GM21367 (cell line): ENCODE measurements around the gene RCL1.
"Not testable (repeated sequence)": the region's sequence is repeated elsewhere in the genome, so short reads cannot be mapped to it uniquely, and the experiment has no call there.

ENCODE experiments used
- ATAC-seq: cut with Tn5 transposase; IDR thresholded peaks from one replicate; pipeline ENCODE4 v1.9.1; 2021; ENCODE audit not compliant: unreplicated experiment

Gene RCL1

DNA sequence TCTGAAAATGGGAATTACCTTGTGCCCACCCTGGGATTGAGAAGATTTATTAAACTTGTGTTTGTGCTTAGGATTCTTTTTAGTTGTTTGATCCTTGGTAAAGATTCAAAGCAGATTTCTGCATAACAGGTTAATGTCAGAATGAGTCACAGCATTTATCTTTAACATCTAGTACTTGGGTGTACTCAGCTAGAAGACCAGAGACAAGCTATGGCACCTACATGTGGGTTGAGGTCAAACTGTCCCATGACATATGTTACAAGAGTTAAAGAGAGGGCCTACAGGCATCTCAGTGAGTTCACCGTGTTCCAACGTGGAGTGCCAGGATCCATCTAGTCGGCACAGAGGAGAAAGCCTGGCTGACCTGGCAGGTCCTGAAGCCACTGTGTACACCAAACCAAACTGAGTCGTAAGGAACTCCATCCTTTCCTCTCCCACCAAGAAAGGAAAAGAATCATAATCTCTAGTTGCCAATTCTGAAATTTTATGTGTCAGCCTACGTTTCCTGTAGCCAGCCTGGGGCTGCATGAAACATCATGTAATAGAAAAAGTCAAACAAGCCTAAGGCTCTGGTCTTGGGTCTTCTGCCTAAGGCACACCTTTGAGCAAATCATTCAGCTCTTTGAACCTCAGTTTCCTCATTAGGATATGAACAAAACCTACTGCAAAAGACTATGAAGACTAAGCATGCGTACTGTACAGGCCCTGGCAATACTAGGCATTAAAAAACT is 73.7 kb downstream of the RCL1 start:
- ATAC-seq = no peak

DNA sequence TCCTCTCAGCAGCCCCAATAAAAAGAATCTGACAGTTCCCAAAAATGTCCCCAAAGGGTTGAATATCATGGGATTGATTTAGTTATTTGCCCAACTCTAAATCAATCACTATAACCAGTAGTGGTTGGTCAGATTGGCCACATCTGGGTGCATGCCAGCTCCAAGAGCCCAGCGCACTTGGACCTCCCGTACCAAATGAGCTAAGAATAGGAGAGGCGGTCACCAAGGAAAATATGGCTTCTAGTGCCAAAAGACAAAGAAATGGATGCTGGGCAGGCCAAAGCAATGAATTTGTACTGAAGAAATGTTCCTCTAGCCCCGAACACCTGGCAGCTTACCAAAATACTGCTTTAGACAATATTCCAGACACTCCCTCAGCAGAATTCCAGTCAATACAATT is 80.3 kb downstream of the RCL1 start:
- ATAC-seq = no peak

DNA sequence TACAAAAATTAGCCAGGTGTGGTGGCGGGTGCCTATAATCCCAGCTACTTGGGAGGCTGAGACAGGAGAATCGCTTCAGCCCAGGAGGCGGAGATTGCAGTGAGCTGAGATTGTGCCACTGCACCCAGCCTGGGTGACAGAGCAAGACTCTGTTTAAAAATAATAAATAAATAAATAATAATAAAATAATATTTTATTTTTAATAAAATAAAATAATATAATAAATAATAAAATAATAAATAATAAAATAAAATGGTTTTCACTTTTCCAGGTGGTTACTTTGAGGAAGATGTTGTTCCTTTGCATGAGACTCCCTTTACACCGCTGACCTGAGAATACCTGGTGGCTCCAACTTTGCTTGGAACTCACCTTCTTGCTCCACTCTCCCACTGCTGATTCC is 82.8 kb downstream of the RCL1 start:
- ATAC-seq = no peak

DNA sequence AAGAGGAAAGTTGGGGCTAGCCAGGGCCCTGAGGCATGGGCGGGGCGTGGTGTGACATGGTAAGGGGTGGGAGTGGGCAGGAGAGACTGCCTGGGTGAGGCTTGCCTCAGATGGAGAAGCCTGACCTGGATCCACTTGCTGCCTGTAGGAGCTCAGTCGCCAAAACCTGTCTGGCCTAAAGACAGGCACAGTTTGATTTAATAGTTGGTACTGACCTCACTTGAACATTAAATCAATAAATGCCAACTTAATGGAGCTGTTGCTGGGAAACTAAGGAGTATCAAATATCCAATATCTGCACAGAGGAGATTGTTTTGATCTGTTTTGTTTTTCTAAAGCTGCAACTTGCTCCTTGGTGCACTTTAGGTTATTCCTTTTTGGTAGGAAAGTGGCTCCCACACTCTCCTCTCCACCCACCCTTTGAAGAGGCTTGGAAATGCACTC is 86.4 kb downstream of the RCL1 start:
- ATAC-seq = no peak

DNA sequence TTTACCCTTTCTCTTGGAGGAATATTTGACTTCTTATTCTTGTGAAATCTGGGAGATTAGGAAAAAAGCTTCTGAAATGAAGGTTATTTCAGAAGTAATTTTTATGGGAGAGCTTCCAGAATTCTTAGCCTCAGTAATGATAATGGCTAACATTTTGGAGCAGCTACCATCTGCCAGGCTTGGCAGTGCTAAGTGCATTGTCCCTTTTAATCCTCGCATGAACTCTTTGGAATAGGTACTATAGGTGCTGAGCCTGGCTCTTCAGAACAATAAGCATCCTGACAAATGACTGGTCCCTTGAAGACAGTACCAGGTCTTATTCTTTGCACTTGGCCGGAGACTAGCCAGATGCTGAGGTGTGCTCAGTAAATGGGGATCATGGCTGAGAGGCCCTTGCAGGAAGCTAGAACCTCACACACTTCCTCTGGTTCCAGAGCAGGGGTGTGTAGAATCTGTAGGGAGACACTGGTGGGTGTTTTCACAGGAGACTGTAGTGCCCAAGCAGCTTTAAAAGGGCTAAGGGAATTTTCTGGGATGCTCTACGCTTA is 90.7 kb downstream of the RCL1 start:
- no peak for ATAC-seq

DNA sequence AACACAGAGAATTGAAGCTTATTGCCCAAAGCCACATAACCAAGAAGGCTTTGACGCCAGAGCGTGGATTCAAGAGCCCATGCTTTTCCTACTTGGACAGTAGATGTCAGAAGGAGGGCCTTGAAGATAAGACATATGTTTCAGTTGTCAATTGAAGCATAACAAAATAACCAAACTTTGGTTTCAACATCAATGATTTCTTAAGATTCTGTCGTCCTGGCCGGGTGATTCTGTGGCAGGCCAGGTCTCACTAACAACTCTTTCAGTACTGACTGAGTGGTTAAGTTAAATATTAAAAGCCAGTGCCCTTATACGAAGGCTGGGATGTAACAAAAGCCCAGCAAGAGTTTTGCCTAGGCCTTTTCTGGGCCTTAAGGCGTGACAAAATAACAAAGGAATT is 94.0 kb downstream of the RCL1 start:
- peak; percentile 96 for ATAC-seq

DNA sequence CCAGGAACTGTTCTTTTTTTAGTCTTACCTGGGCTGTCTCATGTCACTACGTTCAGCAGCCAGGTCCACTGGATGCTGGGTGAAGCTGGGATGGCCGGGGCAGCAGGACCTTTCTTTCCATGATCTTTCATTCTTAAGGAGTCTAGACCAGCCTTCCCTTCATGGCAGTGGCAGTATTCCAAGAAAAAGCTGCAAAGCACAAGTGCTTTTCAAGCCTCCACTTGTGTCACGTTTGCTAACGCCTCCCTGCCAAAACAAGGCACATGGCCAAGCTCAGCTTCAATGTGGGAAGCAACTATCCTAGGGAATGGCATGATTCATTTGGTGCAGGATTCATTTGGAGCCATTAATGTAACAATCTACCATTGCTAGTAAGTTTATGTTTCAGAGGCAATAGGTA is 94.8 kb downstream of the RCL1 start:
- ATAC-seq = no peak

DNA sequence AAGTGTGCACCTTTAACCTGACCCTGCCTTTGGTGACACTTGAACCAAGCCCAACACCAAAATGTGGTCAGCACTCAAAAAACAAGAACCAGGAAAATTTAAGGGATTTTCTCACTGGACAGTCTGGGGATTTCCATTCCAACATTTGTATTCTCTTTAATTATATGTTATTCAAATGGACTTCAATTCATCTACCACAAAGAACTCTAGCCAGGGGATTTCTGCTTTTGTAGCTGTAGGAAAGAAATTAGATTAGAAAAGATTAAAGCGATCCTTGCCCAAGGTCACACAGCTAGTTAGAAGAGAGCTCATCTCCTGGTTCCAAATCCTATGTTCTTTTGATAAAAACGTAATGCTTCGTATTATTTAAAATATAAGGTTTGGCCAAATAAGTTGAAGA is 97.5 kb downstream of the RCL1 start:
- ATAC-seq = no peak

DNA sequence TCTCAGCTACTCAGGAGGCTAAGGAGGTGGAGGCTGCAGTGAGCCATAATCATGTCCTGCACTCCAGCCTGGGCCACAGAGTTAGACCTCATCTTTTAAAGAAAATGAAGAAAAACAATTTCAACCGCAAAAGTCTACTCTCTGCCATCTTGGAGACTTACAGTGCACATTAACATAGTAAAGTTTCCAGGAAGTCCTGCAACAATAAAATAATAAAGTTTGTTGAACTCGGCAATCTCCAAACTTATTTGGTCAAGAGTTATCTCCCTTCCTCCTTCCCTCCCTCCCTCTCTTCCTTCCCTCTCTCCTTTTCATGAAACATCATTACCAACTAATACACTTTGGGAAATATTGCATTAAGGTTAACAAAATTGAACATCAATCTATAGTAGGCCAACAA is 98.2 kb downstream of the RCL1 start:
- ATAC-seq = no peak

DNA sequence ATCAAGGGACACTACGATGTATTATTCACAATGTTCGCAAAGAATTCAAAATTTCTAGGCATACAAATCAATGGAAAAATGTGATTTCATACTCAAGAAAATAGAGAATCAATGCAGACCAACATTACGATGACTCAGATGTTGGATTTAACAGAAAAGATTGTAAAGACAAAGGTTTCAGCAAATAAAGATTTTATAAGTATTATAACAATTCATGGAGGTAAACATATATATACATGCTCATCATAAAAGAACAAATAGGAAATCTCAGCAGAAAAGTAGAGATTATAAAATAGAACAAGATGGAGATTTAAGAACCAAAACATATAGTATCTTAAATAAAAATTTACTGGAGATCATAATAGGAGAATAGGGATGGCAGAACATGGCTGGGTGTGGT is 98.9 kb downstream of the RCL1 start:
- no peak for ATAC-seq

DNA sequence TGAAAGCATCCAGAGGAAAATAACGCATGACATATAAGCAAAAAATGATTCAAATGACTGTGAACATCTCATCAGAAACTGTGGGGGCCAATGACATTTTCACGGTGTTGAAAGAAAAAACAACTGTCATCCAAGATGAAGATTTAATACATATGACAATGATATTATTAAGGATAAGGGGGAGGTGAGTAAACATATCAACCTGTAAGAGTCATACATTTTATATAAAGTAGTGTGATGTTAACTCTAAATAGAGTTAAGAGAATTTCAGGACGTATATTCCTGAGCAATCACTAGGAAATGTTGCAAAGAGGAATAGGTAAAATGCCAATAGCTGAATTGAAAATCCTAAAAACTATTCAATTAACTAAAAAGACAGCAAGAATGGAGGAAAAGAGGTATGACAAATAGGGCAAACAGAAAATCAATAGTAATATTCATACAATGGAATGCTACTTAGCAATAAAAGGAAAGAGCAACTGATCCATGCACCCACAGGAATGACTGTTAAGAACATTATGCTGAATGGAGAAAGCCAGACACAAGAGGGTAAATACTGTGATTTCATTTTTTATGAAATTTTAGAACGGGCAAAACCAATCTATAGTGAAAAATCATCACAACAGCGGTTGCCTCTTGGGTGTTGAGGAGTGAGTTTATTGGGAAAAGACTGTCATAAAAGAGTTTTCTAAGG is 99.9 kb downstream of the RCL1 start:
- ATAC-seq = no peak

DNA sequence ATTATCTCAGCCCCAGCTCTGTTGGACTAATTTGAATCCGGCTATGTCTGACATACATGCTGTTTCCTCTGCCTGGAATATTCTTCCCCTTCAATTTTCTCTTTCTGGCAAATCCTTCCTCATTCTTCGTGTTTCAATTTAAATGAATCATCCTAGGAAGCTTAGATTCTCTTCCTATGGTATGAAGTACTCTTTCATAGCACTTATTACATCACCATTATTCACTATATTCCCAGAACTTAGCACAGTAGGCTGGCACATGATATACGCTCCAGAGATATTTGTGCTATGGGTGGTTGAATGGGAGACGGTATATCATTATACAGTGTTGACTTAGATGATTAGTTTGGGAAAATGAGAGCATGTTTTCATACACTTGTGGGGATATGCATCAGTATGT is 101.3 kb downstream of the RCL1 start:
- no peak for ATAC-seq

DNA sequence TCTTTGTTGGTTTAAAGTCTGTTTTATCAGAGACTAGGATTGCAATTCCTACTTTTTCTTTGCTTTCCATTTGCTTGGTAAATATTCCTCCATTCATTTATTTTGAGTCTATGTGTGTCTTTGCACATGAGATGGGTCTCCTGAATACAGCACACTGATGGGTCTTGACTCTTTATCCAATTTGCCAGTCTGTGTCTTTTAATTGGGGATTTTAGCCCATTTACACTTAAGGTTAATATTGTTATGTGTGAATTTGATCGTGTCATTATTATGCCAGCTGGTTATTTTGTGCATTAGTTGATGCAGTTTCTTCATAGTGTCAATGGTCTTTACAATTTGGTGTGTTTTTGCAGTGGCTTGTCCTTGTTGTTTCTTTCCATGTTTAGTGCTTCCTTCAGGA is 107.1 kb downstream of the RCL1 start:
- ATAC-seq = not testable (repeated sequence)

DNA sequence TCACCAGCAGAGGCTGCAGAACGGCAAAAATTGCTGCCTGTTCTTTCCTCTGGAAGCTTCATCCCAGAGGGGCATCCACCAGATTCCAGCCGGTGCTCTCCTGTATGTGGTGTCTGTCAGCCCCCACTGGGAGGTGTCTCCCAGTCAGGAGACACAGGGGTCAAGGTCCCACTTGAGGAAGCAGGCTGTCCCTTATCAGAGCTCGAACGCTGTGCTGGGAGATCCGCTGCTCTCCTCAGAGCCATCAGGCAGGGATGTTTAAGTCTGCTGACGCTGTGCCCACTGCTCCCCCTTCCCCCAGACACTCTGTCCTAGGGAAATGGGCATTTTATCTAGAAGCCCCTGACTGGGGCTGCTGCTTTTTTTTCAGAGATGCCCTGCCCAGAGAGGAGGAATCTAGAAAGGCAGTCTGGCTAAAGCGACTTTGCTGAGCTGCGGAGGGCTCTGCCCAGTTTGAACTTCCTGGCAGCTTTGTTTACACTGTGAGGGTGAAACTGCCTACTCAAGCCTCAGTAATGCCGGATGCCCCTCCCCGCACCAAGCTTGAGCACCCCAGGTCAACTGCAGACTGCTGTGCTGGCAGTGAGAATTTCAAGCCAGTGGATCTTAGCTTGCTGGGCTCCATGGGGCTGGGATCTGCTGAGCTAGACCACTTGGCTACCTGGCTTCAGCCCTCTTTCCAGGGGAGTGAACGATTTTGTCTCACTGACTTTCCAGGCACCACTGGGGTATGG is 108.8 kb downstream of the RCL1 start:
- not testable (repeated sequence) for ATAC-seq

DNA sequence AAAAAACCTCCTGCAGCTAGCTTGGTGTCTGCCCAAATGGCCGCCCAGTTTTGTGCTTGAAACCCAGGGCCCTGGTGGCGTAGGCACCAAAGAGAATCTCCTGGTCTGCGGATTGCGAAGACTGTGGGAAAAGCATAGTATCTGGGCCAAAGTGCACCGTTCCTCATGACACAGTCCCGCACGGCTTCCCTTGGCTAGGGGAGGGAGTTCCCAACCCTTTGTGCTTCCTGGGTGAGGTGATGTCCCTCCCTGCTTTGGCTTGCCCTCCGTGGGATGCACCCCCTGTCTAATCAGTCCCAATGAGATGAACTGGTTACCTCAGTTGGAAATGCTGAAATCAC is 109.4 kb downstream of the RCL1 start:
- no peak for ATAC-seq

DNA sequence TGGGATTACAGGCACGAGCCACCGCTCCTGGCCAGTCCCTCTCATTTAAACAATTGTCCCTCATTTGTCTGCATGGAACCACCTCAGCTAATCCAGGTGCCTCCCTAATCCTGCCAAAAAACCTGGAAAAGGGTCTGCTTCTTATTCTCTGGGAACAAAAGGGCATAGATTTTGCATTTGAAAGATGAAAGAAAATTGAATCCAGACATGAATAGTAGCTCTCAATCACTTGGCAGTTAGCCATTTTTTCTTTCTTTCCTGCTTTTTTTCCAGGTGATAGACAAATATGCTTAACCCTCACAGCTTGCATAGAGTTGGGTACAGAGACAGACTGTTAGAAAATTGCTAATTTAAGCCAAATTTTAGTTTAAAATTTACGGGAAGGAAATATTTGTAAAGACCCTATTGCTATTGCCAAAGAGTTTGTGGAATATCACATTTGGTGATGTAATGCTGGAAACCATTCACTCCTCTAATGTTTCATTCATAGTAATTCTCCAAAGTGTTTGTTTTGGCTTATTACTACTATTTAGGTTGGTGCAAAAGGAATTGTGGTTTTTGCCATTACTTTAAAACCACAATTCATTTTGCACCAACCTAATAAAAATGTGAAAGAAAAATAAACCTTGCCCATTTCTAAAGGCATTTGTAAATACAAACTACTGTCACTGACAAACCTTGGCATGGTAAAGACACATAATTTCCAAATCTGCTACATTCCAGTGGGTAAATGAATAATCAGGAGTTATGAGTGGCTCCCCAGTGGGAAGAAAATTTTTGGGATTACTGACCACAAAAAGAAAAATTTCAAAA is 111.8 kb downstream of the RCL1 start:
- ATAC-seq = no peak

DNA sequence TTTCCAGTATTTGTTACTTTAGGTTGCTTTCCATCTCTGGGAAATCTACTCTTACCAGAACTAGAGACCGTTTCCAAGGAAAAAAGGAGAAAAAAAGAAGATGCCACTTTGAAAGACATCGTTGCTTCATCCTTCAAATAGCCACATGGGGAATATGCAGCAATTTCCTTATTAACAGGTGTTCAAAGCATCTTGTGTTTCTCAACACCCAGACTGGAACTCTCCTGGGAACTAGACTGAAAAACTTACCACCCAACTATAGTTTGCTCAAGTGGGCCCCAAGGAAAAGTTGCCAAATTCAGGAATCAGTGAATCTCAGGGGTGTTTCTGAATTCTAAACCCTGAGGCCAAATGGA is 112.4 kb downstream of the RCL1 start:
- ATAC-seq = no peak
